HCT116 (cell line): ENCODE measurements around the gene IL12B. TPM values are rescaled to one million over a fixed set of nuclear protein-coding genes. Genes with fewer than 3 reads are reported as not detected.
A peak's percentile ranks its signal among the peaks of the same experiment; 100 is the strongest.

Experiments
- ATAC-seq: fragments of 200-7000 bp; cut with Tn5 transposase; 2 replicates; pipeline ENCODE4 v1.9.1; 2020; ENCODE audit warnings: mild to moderate bottlenecking, moderate library complexity
- BruUV-seq: library from RNA; stranded (reverse); fragments of 400-500 nt; replicated peaks from 2 replicates; lab custom pipeline; 2021; lab: Mats Ljungman, UMichigan
- CTCF ChIA-PET: fragments of 300-600 bp; sonication (Branson Sonifier 250); formaldehyde crosslinking; loops from one replicate; lab custom pipeline; 2021; ENCODE audit warnings: antibody characterized with exemption; lab: Charles Lee
- POLR2A ChIA-PET: fragments of 300-600, 350-600 bp; sonication (Branson Sonifier 250); formaldehyde crosslinking; loops from one replicate; lab custom pipeline; 2021; ENCODE audit warnings: antibody characterized with exemption; lab: Charles Lee
- RAD21 ChIA-PET, 2 experiments: fragments of 300-600 bp; sonication (Branson Sonifier 250); formaldehyde crosslinking; loops; one replicate each; lab custom pipeline; 2023; ENCODE audit warnings: low total read pairs in 2 of 2; ENCODE audit not compliant: uncharacterized antibody in 2 of 2, unreplicated experiment in 2 of 2, low non-redundant PET in 1 of 2; lab: Charles Lee
- DNase-seq: peaks from one replicate; pipeline ENCODE4 v3.0.0-alpha.2; 2010; ENCODE audit warnings: low read depth, low spot score
- H2AFZ ChIP-seq: fragments of 200-600 bp; shearing (Covaris generic), sonication (generic); 2 replicates; pipeline ENCODE4 v1.6.1; 2017; ENCODE audit warnings: low read depth, mixed run types, mixed read lengths, antibody characterized with exemption, low read length; ENCODE audit not compliant: poor library complexity, severe bottlenecking
- H3K27ac ChIP-seq: 2 replicates; pipeline ENCODE4 v1.5.1; 2012; ENCODE audit warnings: low read depth, low read length
- H3K27me3 ChIP-seq: fragments of 200-600 bp; sonication (generic); 2 replicates; pipeline ENCODE4 v1.6.1; 2016; ENCODE audit warnings: mixed run types, low read length, mixed read lengths; ENCODE audit not compliant: insufficient read depth
- H3K36me3 ChIP-seq, 2 experiments: fragments of 200-500 bp in 1 of 2; fragments of 200-600 bp in 1 of 2; sonication (Bioruptor generic) in 1 of 2; sonication (generic) in 1 of 2; 2 replicates each; pipeline versions ENCODE4 v1.5.1 to v1.6.1; 2014 to 2016; ENCODE audit warnings: low read length in 2 of 2, inconsistent platforms in 1 of 2, mixed read lengths in 1 of 2, mixed run types in 1 of 2; ENCODE audit not compliant: insufficient read depth in 2 of 2, control insufficient read depth in 1 of 2
- H3K4me1 ChIP-seq, 2 experiments: fragments of 200-600 bp in 1 of 2; sonication (generic) in 1 of 2; 2 replicates each; pipeline versions ENCODE4 v1.5.1 to v1.6.1; 2012 to 2017; ENCODE audit warnings: low read length in 2 of 2, inconsistent platforms in 1 of 2, mild to moderate bottlenecking in 1 of 2, mixed read lengths in 1 of 2, mixed run types in 1 of 2, moderate library complexity in 1 of 2; ENCODE audit not compliant: insufficient read depth in 2 of 2, control insufficient read depth in 1 of 2
- H3K4me2 ChIP-seq: fragments of 200-600 bp; sonication (generic); 2 replicates; pipeline ENCODE4 v1.6.1; 2017; ENCODE audit warnings: mixed run types, low read length, mixed read lengths
- H3K4me3 ChIP-seq, 2 experiments: fragments of 200-600 bp in 1 of 2; sonication (generic) in 1 of 2; replicated peaks in 1 of 2; 2 replicates each; pipeline ENCODE4 v1.5.1; 2011 to 2016; ENCODE audit warnings: low read length in 2 of 2, control low read depth in 1 of 2, low read depth in 1 of 2, mild to moderate bottlenecking in 1 of 2, mixed read lengths in 1 of 2, mixed run types in 1 of 2
- H3K79me2 ChIP-seq: fragments of 200-600 bp; sonication (generic); 2 replicates; pipeline ENCODE4 v1.6.1; 2017; ENCODE audit warnings: mild to moderate bottlenecking, mixed run types, low read length, moderate library complexity, mixed read lengths; ENCODE audit not compliant: insufficient read depth
- H3K9ac ChIP-seq: fragments of 200-600 bp; sonication (generic); 2 replicates; pipeline ENCODE4 v1.6.1; 2016; ENCODE audit warnings: low read length, mixed read lengths
- H3K9me2 ChIP-seq: fragments of 200-600 bp; sonication (generic), shearing (Covaris generic); 2 replicates; pipeline ENCODE4 v1.6.1; 2017; ENCODE audit warnings: mixed run types, mild to moderate bottlenecking, moderate library complexity; ENCODE audit not compliant: insufficient read depth
- H3K9me3 ChIP-seq, 2 experiments: fragments of 200-500 bp in 1 of 2; fragments of 200-600 bp in 1 of 2; sonication (Bioruptor generic) in 1 of 2; sonication (generic) in 1 of 2; 2 replicates each; pipeline ENCODE4 v1.6.1; 2014 to 2017; ENCODE audit warnings: low read length in 2 of 2, mixed read lengths in 2 of 2, inconsistent platforms in 1 of 2, low read depth in 1 of 2, mild to moderate bottlenecking in 1 of 2, mixed run types in 1 of 2, moderate library complexity in 1 of 2; ENCODE audit not compliant: control insufficient read depth in 1 of 2, insufficient read depth in 1 of 2
- H4K20me1 ChIP-seq: fragments of 200-600 bp; sonication (generic), shearing (Covaris generic); 2 replicates; pipeline ENCODE4 v1.6.1; 2017; ENCODE audit warnings: mixed run types, mild to moderate bottlenecking, moderate library complexity; ENCODE audit not compliant: insufficient read depth
- ATF3 ChIP-seq: IDR thresholded peaks from 2 replicates; pipeline ENCODE4 v1.6.1; 2012
- CEBPB ChIP-seq: IDR thresholded peaks from 2 replicates; pipeline ENCODE4 v1.6.1; 2012; ENCODE audit warnings: low read depth
- ELF1 ChIP-seq: IDR thresholded peaks from 2 replicates; pipeline ENCODE4 v1.6.1; 2012; ENCODE audit warnings: low read depth, borderline replicate concordance
- EZH2 ChIP-seq: fragments of 200-600 bp; sonication (generic); IDR thresholded peaks from 2 replicates; pipeline ENCODE4 v1.6.1; 2017; ENCODE audit warnings: antibody characterized with exemption, mixed run types
- EZH2phosphoT487 ChIP-seq: fragments of 200-600 bp; IDR thresholded peaks from 2 replicates; pipeline ENCODE4 v1.6.1; 2018; ENCODE audit warnings: antibody characterized with exemption, borderline replicate concordance
- JUND ChIP-seq: IDR thresholded peaks from 2 replicates; pipeline ENCODE4 v1.6.1; 2012
- POLR2A ChIP-seq: IDR thresholded peaks from 2 replicates; pipeline ENCODE4 v1.7.0; 2011; ENCODE audit warnings: borderline replicate concordance; ENCODE audit not compliant: insufficient read depth, insufficient read length; ENCODE audit errors: extremely low read depth
- RAD21 ChIP-seq: IDR thresholded peaks from 2 replicates; pipeline ENCODE4 v1.6.1; 2012; ENCODE audit warnings: low read depth, mild to moderate bottlenecking
- SP1 ChIP-seq: IDR thresholded peaks from 2 replicates; pipeline ENCODE4 v1.6.1; 2012; ENCODE audit warnings: low read depth
- YY1 ChIP-seq: IDR thresholded peaks from 2 replicates; pipeline ENCODE4 v1.6.1; 2011; ENCODE audit warnings: low read length, low read depth, moderate library complexity, mild to moderate bottlenecking; ENCODE audit not compliant: insufficient replicate concordance; ENCODE audit errors: extremely low read depth
- ZBTB33 ChIP-seq: IDR thresholded peaks from 2 replicates; pipeline ENCODE4 v1.6.1; 2011; ENCODE audit warnings: mild to moderate bottlenecking, low read length, moderate library complexity; ENCODE audit not compliant: insufficient replicate concordance; ENCODE audit errors: extremely low read depth
- intact Hi-C: fragments of 100-400 bp; cut with micrococcal nuclease; formaldehyde crosslinking; loops from 2 replicates; pipeline ENCODE4 v1.10.0; 2022
- total RNA-seq: library from RNA; stranded (reverse); gene quantifications from one replicate; pipeline ENCODE4 v1.2.1, GENCODE V29; 2021; ENCODE audit not compliant: unreplicated experiment
- TF ChIP-seq, protein P1 (sequence below), 3 experiments: fragments of 200-600 bp in 1 of 3; sonication (generic) in 1 of 3; IDR thresholded peaks in 2 of 3; conservative IDR thresholded peaks in 1 of 3; 2 replicates each; pipeline ENCODE4 v1.5.1; 2012 to 2017; ENCODE audit warnings: low read depth in 2 of 3, low read length in 2 of 3, antibody characterized with exemption in 1 of 3, borderline replicate concordance in 1 of 3, control low read depth in 1 of 3, mild to moderate bottlenecking in 1 of 3, mixed read lengths in 1 of 3, mixed run types in 1 of 3, moderate library complexity in 1 of 3; ENCODE audit not compliant: insufficient read depth in 1 of 3

IL12B gene
- total RNA-seq, 1 experiment from 2014 or later = not detected

- intact Hi-C loops = loop anchor here (2.0 to 10.0 kb wide), 5 partner anchors 30 to 701 kb away; partner anchors contain the start of gene ADRA1B
- ATAC-seq (peak; percentile 50; the same call in 1 of the 2 replicates), DNase-seq (no peak)
- Histone ChIP-seq H3K27me3 (no peaks in the 10 kb centered on the region), H3K9me3 (no peaks in the 10 kb centered on the region), H3K36me3 (peaks cover 0 to 8% of the 10 kb centered on the region in 2 experiments; a peak in 2 of 4 replicates), H3K4me2 (no peak overlapping the region), H3K79me2 (no peaks in the 10 kb centered on the region; the same call in 1 of the 2 replicates), H3K9me2 (no peaks in the 10 kb centered on the region), H2AFZ (no peak overlapping the region), H4K20me1 (no peaks in the 10 kb centered on the region), H3K4me3 (no peak overlapping the region), H3K27ac (no peak overlapping the region), H3K9ac (no peak overlapping the region), H3K4me1 (no peaks in the 10 kb centered on the region)
- CTCF ChIA-PET = interaction anchor here (1.5 to 2.7 kb wide), 4 partner anchors 30 to 701 kb away, joined by 6 to 18 read pairs (median 11); no protein-coding TSS in a partner anchor
- POLR2A ChIA-PET = no interaction called here
- RAD21 ChIA-PET = interaction anchor here (1.0 kb wide), 2 partner anchors 700 to 701 kb away, joined by 3 to 7 read pairs; no protein-coding TSS in a partner anchor
- no TSS peak for BruUV-seq
- TF ChIP-seq ZBTB33 (no peak), CEBPB (no peak), SP1 (no peak), JUND (no peak), YY1 (no peak), RAD21 (peak; percentile 75), POLR2A (no peak), EZH2phosphoT487 (no peak), ELF1 (no peak), ATF3 (no peak), EZH2 (no peak)
- TF ChIP-seq, protein P1, sequence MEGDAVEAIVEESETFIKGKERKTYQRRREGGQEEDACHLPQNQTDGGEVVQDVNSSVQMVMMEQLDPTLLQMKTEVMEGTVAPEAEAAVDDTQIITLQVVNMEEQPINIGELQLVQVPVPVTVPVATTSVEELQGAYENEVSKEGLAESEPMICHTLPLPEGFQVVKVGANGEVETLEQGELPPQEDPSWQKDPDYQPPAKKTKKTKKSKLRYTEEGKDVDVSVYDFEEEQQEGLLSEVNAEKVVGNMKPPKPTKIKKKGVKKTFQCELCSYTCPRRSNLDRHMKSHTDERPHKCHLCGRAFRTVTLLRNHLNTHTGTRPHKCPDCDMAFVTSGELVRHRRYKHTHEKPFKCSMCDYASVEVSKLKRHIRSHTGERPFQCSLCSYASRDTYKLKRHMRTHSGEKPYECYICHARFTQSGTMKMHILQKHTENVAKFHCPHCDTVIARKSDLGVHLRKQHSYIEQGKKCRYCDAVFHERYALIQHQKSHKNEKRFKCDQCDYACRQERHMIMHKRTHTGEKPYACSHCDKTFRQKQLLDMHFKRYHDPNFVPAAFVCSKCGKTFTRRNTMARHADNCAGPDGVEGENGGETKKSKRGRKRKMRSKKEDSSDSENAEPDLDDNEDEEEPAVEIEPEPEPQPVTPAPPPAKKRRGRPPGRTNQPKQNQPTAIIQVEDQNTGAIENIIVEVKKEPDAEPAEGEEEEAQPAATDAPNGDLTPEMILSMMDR (IDR thresholded peaks at IDR 0.05 in 2 of 3, conservative IDR thresholded peaks at IDR 0.05 in 1 of 3; ENCODE audit: borderline replicate concordance in 1 of 3, insufficient read depth in 1 of 3, low read depth in 2 of 3, low read length in 2 of 3) = peak; percentile 35 to 56 (median 46); a peak in 4 of 6 replicates
Observed at GRCh38 chr5:159286420-159287035, 43.8 kb downstream of the IL12B start.
